Activated T-cell treated with anti-CD3 and anti-CD28 coated beads for 48 hours (primary cell): ENCODE data around the gene CPNE2.
"Not testable (repeated sequence)": the region's sequence is repeated elsewhere in the genome, so short reads cannot be mapped to it uniquely, and the experiment has no call there.

Experiments used
- DNase-seq: peaks from one replicate; pipeline ENCODE4 v3.0.0-alpha.2; 2020; ENCODE audit warnings: low read depth

Gene CPNE2

DNA sequence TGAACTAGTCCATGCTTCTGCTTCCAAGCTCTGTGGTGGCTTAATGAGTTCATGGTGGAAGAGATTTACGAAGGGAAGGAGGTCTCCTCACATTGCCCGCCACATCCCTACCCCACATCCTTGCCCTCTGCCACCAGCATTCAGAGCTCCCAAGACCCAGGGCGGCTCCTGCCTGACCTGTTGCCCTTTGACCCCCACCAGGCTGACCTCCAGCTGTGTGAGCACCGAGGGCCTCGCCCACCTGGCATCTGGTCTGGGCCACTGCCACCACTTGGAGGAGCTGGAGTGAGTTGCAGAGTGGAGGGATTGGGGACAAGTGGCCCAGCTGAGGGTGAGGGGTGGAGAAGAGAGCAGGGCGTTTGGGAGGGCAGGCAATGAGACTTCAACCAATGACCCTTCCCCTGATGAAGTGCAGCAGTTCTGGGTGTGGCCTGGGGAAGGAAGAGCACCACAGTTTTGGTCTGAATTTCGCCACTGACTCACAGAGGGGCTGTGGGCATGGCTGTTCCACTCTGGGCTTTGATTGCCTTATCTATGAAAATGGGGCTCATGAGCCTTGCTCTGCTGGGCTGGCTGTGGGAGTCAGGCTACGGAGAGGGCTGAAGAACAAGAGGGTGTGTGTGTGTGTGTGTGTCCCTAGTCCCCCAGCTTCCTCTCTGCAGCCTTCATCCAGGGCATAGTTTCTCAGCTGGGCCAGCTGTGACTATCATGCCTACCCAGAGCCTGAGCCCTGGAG lies 22.6 kb upstream of the CPNE2 start:
- DNase-seq = no peak

DNA sequence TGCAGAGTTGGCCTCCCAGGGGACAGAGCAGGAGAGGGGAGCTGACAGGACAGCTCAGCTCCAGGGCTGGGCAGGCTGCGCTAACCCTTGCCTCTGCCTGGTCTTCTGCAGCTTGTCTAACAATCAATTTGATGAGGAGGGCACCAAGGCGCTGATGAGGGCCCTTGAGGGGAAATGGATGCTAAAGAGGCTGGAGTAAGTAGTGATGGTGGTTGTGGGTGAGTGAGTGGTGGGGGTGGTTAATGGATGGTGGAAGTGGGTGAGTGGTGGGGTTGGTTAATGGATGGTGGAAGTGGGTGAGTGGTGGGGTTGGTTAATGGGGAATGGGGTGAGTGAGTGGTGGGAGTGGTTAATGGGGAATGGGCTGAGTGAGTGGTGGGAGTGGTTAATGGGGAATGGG lies 22.0 kb upstream of the CPNE2 start:
- DNase-seq = no peak

DNA sequence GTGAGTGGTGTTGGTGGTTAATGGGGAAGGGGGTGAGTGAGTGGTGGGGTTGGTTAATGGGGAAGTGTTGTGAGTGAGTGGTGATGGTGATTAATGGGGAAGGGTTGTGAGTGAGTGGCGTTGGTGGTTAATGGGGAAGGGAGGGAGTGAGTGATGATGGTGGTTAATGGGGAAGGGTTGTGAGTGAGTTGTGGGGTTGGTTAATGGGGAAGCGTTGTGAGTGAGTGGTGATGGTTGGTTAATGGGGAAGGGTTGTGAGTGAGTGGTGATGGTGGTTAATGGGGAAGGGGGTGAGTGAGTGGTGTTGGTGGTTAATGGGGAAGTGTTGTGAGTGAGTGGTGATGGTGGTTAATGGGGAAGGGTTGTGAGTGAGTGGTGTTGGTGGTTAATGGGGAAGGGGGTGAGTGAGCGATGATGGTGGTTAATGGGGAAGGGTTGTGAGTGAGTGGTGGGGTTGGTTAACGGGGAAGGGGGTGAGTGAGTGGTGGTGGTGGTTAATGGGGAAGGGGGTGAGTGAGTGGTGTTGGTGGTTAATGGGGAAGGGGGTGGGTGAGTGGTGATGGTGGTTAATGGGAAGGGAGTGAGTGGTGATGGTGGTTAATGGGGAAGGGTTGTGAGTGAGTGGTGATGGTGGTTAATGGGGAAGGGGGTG lies 21.2 kb upstream of the CPNE2 start:
- not testable (repeated sequence) for DNase-seq

DNA sequence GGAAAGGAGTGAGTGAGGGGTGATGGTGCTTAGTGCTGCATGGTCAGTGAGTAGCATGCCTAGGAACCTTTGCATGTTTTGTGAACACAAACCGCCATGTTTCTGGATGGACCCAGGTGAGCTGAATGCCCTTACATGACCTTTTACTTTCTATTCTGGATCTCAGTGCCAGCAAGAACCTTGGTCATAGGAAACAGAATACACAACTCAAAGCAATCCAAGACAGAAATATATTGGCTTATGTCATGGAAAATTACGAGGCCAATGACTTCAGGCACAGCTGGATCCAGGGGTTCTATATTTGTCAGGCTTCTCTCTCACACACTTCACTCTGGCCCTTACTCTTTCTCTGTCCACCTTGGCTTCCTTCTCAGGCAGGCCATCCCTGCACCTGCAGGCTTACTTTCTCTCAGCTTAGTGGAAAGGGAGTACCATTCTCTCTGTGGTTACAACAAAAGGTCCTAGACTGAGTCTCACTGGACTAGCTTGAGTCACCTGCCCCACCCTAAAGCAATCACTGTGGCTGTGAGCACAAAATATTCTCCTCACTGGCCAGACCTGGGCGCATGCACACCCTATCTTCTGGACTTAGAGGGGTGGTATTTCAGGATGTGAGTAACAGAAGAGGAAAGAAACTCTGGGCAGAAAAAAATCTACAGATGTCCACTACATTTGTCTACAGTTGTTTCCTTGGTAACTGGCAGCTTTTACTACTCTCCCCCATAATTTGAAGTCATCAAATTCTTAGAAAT lies 20.4 kb upstream of the CPNE2 start:
- DNase-seq = no peak

DNA sequence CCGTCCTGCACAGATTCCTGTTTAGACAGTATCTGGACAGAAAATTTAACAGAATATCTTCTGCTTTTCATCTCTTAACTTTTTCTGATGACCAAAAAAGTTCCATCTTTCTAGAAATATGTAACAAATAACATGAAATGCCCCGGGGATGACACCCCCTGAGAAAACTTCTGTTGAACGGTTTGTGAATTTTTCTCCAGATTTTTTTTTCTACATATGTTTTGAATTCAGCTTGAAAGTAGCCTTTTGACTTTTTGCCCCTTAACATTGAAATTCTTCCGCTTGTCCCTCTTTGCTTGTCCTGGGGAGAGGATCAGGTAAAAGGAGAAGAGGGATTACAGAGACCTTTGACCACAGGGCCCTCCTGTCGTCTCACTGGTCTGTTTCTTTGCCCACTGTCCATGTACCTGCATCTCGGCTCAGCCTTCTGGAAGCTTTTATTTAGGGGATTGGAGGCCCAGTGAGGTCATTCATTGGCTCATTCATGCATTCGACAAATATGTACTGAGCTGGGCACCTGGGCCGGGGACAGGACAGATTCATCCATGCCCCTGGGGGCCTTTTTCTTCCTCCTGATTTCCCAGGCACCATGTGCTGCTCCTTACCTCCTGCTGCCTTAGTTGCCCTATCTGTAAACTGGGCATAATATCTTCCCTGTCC lies 19.6 kb upstream of the CPNE2 start:
- no peak for DNase-seq

DNA sequence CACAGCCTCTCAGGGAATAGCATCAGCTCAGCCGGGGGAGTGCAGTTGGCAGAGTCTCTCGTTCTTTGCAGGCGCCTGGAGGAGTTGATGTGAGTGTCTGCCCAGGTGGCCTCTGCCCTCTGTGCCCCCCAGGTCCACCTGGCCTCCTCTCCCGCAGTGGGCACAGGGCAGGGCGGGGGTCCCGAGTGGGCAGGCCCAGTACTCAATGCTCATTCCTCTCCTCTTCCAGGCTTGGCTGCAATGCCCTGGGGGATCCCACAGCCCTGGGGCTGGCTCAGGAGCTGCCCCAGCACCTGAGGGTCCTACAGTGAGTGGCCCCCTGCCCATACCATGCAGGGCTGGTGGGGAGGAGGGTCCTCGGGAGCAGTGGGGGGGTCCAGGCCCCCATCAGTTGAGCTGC lies 14.7 kb upstream of the CPNE2 start:
- no peak for DNase-seq

DNA sequence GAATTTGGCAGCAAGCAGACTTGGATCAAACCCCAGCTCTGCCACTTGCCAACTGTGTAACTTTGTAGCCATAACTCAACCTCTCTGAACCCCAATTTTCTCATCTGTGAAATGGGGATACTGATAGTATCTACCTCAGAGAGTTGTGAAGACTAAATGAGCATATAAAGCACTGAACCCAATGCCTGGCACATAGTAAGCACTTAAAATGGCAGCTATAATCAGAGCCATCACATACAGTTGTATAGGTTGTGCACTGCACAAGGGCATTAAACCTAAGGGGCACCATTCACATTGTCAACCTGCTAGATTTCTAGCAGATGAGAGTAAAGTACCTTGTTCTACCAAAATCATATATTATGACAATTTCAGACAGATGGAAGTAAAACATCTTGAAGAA lies 10.6 kb upstream of the CPNE2 start:
- no peak for DNase-seq

DNA sequence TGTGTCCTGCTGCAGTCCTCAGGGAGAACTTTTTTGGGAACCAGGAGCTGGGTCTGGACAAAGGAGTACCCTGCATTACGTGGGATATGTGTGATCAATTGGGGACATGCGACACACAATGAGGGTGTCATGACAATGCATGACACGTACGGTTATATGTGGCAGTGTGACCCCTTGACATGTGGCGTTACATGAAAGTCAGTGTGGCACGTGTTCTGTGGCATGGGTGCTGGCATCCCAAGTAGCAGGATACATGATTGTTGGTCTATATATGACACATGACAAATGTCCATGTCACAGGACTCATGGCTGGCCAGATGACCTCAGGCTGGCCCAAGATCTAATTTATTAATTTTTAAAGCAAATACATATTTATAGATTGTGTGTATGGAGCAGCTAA lies 9.7 kb upstream of the CPNE2 start:
- no peak for DNase-seq

DNA sequence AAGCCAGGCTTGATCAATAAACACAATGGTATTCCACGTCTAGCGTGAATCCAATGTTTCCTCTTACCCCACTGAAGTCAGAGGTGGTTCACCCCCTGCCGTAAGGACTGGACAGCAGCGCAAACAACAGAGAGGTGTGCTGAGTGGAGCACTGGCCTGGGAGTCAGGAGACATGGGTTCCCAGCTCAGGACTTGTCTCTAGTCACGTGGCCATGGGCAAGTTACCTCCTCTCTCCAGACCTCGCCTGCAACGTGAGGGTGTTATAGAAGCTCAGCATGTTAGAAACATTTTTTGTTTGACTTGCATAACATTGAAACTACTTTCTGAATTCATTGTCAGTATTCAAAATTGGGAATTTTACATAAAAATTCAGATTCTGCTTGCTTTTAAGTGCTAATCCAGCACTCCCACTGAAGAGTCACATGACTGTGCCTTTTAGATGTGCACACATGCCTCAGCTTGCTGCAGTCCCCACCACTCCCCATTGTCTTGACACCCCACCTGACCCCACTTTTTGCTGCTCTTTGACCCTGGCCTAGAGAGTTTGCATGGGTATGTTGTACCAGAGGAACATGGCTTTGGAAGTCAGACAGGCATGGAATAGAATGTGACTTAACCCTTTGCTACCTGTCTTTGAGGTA lies 8.8 kb upstream of the CPNE2 start:
- no peak for DNase-seq

DNA sequence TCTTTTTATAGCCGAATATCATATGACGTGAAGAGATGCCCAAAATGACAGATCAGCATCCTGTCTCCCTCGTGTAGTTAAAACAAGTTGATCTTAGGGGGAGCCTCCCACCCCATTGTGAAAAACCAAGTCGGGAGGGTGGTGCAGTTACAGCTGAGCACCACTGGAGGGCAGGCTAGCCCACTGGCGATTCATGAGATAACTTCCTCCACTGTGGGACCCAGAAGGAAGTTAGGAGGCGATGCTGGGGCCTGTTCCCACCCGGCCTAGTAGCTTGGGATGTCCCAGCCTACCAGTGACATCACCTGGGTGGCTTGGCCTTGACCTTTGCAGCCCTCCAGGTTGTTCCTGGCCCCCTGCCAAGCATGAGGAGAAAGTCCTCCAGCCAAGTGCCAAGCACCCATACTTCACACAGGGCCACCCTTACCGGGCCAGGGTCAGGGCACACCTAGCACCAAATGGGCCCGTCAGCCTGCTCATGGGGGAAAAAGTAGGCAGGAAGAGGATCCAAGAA lies 8.1 kb upstream of the CPNE2 start:
- peak; percentile 70 for DNase-seq

DNA sequence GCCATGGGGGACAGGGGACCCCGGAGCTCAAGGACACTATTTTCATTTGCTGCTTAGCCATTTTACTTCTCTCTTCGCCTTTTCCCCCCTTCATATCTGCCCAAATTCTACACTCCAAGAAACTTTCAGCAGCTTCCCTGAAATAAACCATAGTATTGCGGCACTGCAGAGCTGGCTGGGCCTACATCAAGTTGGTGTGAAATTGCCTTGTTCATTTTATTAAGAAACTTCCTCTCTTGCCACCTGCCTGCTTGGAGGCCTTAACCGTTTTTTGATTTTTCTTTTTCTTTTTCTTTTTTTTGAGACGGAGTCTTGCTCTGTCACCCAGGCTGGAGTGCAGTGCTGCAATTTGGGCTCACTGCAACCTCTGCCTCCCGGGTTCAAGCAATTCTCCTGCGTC lies 7.4 kb upstream of the CPNE2 start:
- DNase-seq = no peak

DNA sequence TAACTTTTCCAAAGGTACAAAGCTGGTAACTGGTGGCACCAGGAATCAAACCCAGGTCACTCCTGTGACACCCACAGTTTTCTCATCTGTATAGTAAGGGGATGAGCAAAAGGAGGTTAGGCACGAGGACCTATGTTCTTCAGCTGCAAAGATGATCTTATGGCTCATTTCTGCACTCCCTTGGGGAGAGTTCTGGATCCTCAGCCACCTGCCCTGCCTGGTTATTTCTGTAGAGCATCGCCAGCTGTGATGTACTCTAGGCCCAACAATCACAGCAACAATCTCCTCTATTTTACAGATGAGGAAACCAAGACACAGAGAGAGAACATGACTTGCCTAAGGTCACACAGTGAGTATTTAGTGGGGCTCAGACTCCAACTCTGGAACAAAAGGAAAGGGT lies 5.4 kb upstream of the CPNE2 start:
- DNase-seq = no peak

DNA sequence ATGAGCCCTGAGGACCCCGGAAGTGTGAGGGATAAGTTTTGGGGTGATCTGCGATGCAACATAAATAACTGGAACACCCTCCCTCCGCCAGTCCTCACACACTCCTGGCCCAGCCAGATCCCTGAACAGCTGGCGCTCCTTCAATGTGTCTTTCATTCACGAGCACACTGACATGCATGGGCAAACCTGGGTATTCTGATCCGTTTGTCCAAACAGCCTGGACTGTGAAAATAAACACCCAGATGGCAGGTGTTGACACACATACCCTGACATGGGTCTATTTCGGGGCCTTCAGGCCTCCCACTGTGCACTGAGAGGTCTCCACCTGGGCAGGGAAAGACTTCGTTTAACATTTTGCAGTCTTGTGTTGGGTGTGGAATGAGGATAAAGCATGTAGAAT lies 3.0 kb upstream of the CPNE2 start:
- no peak for DNase-seq

DNA sequence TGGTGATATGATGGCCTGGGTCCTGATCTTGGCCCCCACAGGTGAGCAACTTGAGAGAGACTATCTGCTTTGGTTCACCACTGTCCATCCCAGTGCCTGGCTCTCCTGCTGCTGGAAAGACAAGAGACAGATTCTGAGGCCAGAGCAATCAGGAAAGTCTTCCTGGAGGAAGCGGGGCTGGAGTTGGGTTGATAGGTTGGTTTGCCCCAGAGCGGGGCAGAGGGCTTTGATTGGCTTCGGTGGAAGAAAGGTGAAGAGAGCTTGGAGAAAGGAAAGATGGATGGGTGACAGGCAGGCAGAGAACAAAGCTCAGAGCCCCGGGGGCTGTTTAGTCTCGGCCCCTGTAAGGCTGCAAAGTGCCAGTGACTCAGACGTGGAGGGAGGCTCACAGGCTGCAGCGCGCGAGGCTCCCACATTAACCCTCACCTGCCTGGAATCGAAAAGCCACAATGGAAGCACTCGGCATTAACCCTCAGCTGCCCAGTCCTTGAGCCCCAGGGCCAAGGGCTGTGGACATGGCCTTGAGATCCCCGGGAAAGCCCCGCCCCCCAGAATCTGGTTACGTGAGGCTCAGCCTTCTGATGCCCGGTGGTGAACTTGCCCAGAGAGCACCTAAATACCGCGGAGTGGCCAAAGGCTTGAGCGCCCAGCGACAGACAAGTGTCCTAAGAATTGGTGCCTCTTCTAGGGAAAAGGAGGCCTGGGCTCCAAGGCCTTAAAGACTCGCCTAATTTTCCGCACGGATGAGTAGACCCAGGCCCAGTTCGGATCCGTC lies 996 bp upstream of the CPNE2 start:
- DNase-seq = no peak

DNA sequence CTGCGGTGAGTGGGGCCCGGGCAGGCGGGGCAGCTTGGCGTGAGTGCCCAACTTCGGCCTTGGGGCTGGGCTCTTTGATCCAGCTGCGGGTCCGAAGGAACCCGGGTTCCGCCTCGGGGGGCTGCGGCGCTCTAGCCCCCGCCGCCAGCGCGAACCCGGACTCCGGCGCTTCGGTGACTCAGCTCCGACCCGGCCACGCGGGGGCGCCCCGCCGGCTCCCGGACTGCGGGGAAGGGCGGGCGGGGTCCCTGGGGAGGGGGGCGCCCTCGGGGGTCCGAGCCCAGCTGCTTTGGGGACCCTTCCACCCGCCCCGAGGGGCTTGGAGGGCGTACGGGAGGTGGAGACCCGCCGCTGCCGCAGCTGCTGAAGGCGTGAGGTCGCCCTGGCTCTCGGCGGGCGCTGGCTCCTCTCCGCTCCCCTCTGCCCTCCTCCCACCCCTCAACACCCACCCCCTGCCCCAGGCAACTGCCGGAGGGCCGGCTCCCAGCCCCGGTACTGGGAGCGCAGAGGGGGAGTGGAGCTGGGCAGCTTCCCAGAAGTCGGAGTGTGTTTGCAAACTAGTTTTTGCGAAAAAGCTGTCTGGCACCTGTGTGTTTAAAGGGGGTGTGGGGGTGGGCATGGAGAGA lies 516 bp downstream of the CPNE2 start:
- peak; percentile 41 for DNase-seq

DNA sequence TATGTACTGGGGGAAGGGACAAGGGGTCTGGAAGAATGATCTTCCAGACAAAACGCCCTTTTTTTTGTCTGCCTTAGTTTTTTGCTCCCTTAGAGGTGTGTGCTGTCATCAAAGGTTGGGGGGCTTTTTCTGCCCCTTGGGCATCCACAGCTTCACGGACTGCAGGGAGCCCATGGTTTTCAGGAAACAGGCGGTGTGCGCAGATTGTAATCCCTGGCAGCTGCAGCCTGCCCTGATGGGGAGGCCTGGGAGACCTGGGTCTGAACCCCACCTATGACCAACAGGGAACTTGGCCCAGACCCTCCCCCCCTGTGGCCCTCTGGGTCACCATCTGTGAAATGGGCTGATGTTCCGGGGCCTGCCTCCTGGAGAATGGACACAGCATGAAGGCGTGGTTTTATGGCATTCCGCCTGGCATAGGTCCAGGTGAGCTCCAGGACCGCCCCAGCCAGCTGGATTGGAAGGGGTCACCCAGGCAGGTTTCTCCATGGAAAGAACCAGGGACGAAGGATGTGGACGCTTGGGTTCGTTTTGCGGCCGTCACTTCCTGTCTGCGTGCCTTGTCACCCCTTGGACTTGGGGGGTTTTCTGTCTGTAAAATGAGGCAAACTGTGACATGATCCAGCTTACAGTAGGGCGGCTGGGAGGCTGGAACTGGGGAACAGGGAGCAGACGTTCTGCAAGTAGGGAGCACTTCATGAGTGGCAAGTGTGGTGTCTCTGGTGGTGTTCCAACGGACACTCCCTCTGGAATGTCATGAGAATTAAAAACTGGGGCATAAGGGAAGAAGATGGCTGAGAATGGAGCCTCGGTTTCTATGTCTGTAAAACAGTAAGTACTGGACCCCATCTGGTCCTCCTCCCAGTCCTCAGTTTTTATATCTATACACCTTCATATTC lies 1.5 kb downstream of the CPNE2 start:
- DNase-seq = no peak

DNA sequence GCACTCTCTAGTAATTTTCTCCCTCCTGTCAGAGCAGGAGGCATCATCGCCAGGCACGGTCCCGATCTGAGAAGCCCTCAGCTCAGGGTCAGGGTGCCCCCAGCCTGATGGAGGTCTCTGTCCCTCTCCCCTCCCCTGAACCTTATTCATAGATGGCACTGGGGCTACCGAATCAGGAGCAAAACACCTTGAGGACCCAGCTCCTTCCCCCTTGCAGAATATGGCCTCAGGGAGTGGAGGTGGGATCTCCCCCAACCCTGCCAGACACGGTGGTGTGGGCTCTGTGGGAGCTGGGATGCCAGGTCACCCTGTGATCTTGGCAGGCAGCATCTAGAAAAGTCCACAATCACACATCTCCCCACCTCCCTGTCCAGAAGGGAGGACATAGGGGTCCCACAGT lies 2.5 kb downstream of the CPNE2 start:
- no peak for DNase-seq

DNA sequence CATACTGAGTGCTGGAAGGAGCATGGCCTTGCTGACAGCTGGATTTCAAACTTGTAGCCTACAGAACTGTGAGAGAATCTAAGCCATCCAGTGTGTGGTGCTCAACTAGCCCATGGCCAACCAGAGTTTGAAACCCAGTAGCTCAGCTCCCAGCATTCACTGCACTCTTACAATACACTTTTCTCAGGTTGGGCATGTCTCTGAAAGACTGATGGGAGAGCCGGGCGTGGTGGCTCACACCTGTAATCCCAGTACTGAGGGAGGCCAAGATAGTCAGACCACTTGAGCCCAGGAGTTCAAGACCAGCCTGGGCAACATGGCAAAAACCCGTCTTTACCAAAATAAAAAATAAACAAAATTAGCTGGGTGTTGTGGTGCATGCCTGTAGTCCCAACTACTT lies 3.8 kb downstream of the CPNE2 start:
- no peak for DNase-seq

DNA sequence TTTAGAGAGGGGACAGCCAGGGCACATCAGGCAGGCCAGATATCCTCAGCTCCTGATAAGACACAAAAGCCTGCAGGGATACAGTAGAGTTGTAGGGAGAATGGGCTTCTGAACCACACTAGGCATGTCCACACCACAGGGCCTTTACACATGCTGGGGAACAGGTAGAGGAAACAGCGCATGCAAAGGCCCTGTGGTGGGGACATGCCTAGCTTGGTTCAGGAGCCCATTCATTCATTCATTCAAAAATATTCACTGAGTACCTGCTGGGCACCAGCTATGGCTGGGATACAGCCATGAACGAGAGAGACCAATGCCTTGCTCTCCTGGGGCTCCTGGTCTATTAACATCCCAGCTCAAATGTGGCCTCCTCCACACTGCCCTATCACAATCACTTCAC lies 4.4 kb downstream of the CPNE2 start:
- DNase-seq = no peak
